ENCODE results near the gene CHD9NB. TPM values are rescaled to one million over a fixed set of nuclear protein-coding genes. Genes with fewer than 3 reads are reported as not detected.
A peak's percentile ranks its signal among the peaks of the same experiment; 100 is the strongest.
"Not testable (repeated sequence)": the region's sequence is repeated elsewhere in the genome, so short reads cannot be mapped to it uniquely, and the experiment has no call there.

The CHD9NB gene
- polyA plus RNA-seq, 4 donors: 2.9 to 11.6 (median 10.3) TPM

- no peak for DNase-seq (ENCODE audit: low read depth in 4 of 4, low spot score in 3 of 4)
Measured at GRCh38 chr16:53084746-53085334, 32.1 kb upstream of the CHD9NB start.

GRCh38 chr16:53084141-53084541 lies 31.4 kb upstream of the CHD9NB start:
- DNase-seq (ENCODE audit: low read depth in 4 of 4, low spot score in 3 of 4): no peak

GRCh38 chr16:53083119-53083518 lies 30.4 kb upstream of the CHD9NB start:
- DNase-seq (ENCODE audit: low read depth in 4 of 4, low spot score in 3 of 4): no peak

- DNase-seq (ENCODE audit: low read depth in 4 of 4, low spot score in 3 of 4): no peak
Measured at GRCh38 chr16:53082509-53082908, 29.8 kb upstream of the CHD9NB start.

GRCh38 chr16:53081686-53082407 lies 29.1 kb upstream of the CHD9NB start:
- no peak for DNase-seq (ENCODE audit: low read depth in 4 of 4, low spot score in 3 of 4)

- no peak for DNase-seq (ENCODE audit: low read depth in 4 of 4, low spot score in 3 of 4)
Measured at GRCh38 chr16:53081032-53081424, 28.3 kb upstream of the CHD9NB start.

GRCh38 chr16:53080345-53081031 lies 27.8 kb upstream of the CHD9NB start:
- DNase-seq (ENCODE audit: low read depth in 4 of 4, low spot score in 3 of 4): no peak

- DNase-seq (ENCODE audit: low read depth in 4 of 4, low spot score in 3 of 4): no peak
Measured at GRCh38 chr16:53078765-53079485, 26.2 kb upstream of the CHD9NB start.

- no peak for DNase-seq (ENCODE audit: low read depth in 4 of 4, low spot score in 3 of 4)
Measured at GRCh38 chr16:53078247-53078646, 25.6 kb upstream of the CHD9NB start.

GRCh38 chr16:53075461-53075860 lies 22.8 kb upstream of the CHD9NB start:
- DNase-seq (ENCODE audit: low read depth in 4 of 4, low spot score in 3 of 4): not testable (repeated sequence)

GRCh38 chr16:53074296-53074695 lies 21.6 kb upstream of the CHD9NB start:
- DNase-seq (ENCODE audit: low read depth in 4 of 4, low spot score in 3 of 4): not testable (repeated sequence)

GRCh38 chr16:53073022-53073421 lies 20.3 kb upstream of the CHD9NB start:
- DNase-seq (ENCODE audit: low read depth in 4 of 4, low spot score in 3 of 4): no peak

GRCh38 chr16:53071748-53072301 lies 19.1 kb upstream of the CHD9NB start:
- peak in 1 of 4 donors; percentile 66 for DNase-seq (ENCODE audit: low read depth in 4 of 4, low spot score in 3 of 4)

- no peak for DNase-seq (ENCODE audit: low read depth in 4 of 4, low spot score in 3 of 4)
Measured at GRCh38 chr16:53069772-53070171, 17.1 kb upstream of the CHD9NB start.

GRCh38 chr16:53068423-53068833 lies 15.7 kb upstream of the CHD9NB start:
- no peak for DNase-seq (ENCODE audit: low read depth in 4 of 4, low spot score in 3 of 4)

GRCh38 chr16:53067675-53068074 lies 15.0 kb upstream of the CHD9NB start:
- no peak for DNase-seq (ENCODE audit: low read depth in 4 of 4, low spot score in 3 of 4)

GRCh38 chr16:53065461-53066061 lies 12.9 kb upstream of the CHD9NB start:
- DNase-seq (ENCODE audit: low read depth in 4 of 4, low spot score in 3 of 4): no peak

GRCh38 chr16:53064081-53064578 lies 11.4 kb upstream of the CHD9NB start:
- no peak for DNase-seq (ENCODE audit: low read depth in 4 of 4, low spot score in 3 of 4)

- no peak for DNase-seq (ENCODE audit: low read depth in 4 of 4, low spot score in 3 of 4)
Measured at GRCh38 chr16:53061701-53062159, 9.0 kb upstream of the CHD9NB start.

GRCh38 chr16:53061256-53061655 lies 8.6 kb upstream of the CHD9NB start:
- DNase-seq (ENCODE audit: low read depth in 4 of 4, low spot score in 3 of 4): no peak

Data from left renal pelvis (tissue), 4 donors.